Measurements from ENCODE around the gene SNAPC1.
"Not testable (repeated sequence)": the region's sequence is repeated elsewhere in the genome, so short reads cannot be mapped to it uniquely, and the experiment has no call there.

The SNAPC1 gene

GRCh38 chr14:61750708-61751474, 11.3 kb upstream of the SNAPC1 start:
- peak; percentile 95 for DNase-seq

- DNase-seq = no peak
Measured at GRCh38 chr14:61751475-61751989, 10.7 kb upstream of the SNAPC1 start.

GRCh38 chr14:61752626-61753025, 9.6 kb upstream of the SNAPC1 start:
- DNase-seq = no peak

- no peak for DNase-seq
Measured at GRCh38 chr14:61753631-61754030, 8.6 kb upstream of the SNAPC1 start.

GRCh38 chr14:61754627-61755381, 7.4 kb upstream of the SNAPC1 start:
- DNase-seq = no peak

- DNase-seq = not testable (repeated sequence)
Measured at GRCh38 chr14:61755382-61755742, 6.9 kb upstream of the SNAPC1 start.

- DNase-seq = no peak
Measured at GRCh38 chr14:61756135-61756534, 6.1 kb upstream of the SNAPC1 start.

GRCh38 chr14:61759878-61760277, 2.3 kb upstream of the SNAPC1 start:
- DNase-seq = no peak

GRCh38 chr14:61761557-61761956, 663 bp upstream of the SNAPC1 start:
- DNase-seq = no peak

GRCh38 chr14:61764342-61765122, 2.3 kb downstream of the SNAPC1 start:
- DNase-seq = no peak

GRCh38 chr14:61765225-61765943, 3.2 kb downstream of the SNAPC1 start:
- peak; percentile 43 for DNase-seq

- DNase-seq = no peak
Measured at GRCh38 chr14:61766151-61766550, 3.9 kb downstream of the SNAPC1 start.

- no peak for DNase-seq
Measured at GRCh38 chr14:61768240-61768639, 6.0 kb downstream of the SNAPC1 start.

- DNase-seq = no peak
Measured at GRCh38 chr14:61769893-61770292, 7.7 kb downstream of the SNAPC1 start.

- DNase-seq = no peak
Measured at GRCh38 chr14:61774861-61775260, 12.6 kb downstream of the SNAPC1 start.

- no peak for DNase-seq
Measured at GRCh38 chr14:61780125-61780524, 17.9 kb downstream of the SNAPC1 start.

- DNase-seq = no peak
Measured at GRCh38 chr14:61797309-61797708, 35.1 kb downstream of the SNAPC1 start.

- no peak for DNase-seq
Measured at GRCh38 chr14:61802010-61802568, 39.9 kb downstream of the SNAPC1 start.

- DNase-seq = no peak
Measured at GRCh38 chr14:61803755-61804154, 41.5 kb downstream of the SNAPC1 start.

GRCh38 chr14:61805451-61805850, 43.2 kb downstream of the SNAPC1 start:
- DNase-seq = no peak

- no peak for DNase-seq
Measured at GRCh38 chr14:61811882-61812346, 49.7 kb downstream of the SNAPC1 start.

Measured in NCI-H2107 (cell line).